SK-N-MC (cell line): Measurements from ENCODE around the gene LRRC71.

ENCODE experiments used
- EZH2 ChIP-seq: fragments of 200-600 bp; sonication (generic); IDR thresholded peaks from one replicate; pipeline ENCODE4 v1.6.1; 2017; ENCODE audit warnings: antibody characterized with exemption
- FOXP2 ChIP-seq: optimal IDR thresholded peaks from 2 replicates; pipeline ENCODE3; 2011; ENCODE audit warnings: mild to moderate bottlenecking, moderate library complexity; ENCODE audit not compliant: insufficient read depth; ENCODE audit errors: extremely low read length, control extremely low read depth
- POLR2AphosphoS5 ChIP-seq: IDR thresholded peaks from 2 replicates; pipeline ENCODE4 v1.6.1; 2012; ENCODE audit warnings: mild to moderate bottlenecking, low read depth, low read length, borderline replicate concordance

- no peak for TF ChIP-seq EZH2
- no peak for TF ChIP-seq POLR2AphosphoS5
- TF ChIP-seq FOXP2 = no peak
Observed at GRCh38 chr1:156894711-156895454, 25.5 kb upstream of the LRRC71 start.
